ENCODE results near the gene ADCY2.

ADCY2 gene

GRCh38 chr5:7495131-7495517, 99.2 kb downstream of the ADCY2 start:
- FAIRE-seq, result no peak
- no peak for DNase-seq (ENCODE audit: insufficient read length, low spot score)

DNA sequence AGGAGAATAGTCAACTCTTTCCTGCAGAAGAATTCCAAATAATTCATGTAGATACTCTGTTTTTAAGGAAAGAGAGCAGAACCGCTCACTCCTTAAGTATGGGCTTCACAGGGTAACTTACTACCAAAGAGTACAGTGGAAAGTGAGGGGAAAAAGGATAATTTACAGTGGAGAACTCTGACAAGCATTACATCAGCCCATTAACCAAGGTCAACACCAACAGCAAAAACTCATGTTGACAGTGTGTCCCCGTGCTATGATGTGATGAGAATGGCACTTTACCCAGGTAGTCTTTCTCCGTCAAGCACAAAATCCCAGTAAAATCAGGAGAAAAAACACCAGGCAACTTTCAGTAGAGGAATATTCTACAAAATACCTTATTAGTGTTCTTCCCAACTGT, 104.3 kb downstream of the ADCY2 start:
- FAIRE-seq (no peak), DNase-seq (ENCODE audit: insufficient read length, low spot score) (no peak)

DNA sequence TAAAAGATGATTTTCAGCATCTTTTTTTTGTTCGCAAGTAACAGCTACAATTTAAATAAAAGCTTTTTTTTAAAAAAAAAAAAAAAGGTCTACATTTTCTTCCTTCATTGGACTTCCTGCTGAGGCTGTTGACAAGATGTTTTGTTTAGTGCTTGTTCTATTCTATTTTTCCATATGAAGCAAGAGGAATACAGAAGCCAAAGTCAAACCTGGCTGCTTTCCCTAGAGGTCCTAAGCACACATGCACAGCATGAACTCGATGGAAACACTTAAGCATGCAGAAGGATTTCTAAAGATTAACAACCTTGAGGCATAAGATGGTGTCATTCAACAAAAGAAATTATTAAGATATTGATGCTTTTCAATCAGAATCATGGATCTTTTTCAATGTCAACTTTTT, 105.1 kb downstream of the ADCY2 start:
- DNase-seq (ENCODE audit: insufficient read length, low spot score) (no peak), FAIRE-seq (no peak)

DNA sequence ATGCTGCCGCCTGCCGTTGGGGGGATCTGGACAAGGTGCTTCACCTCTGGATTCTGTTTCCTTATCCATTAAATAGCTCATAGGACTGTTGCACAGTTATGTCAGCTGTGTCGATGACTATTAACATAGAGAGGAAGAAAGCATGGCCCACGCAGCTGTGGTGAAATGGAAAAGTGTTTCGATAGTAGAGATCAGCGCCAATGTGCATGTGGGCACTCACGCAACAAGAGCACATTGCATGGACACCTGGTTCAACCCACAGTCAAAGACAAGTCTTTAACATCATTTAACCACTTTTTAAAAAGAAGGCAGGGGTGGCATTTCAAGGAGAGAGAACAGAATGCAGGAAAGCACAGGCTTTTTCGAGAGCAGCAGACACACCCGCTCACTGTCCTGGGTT, 107.6 kb downstream of the ADCY2 start:
- FAIRE-seq (no peak), DNase-seq (ENCODE audit: insufficient read length, low spot score) (no peak)

- DNase-seq (ENCODE audit: insufficient read length, low spot score) (no peak), FAIRE-seq (no peak)
Observed at GRCh38 chr5:7515284-7515914, 119.5 kb downstream of the ADCY2 start.

- DNase-seq (ENCODE audit: insufficient read length, low spot score) (no peak), FAIRE-seq (no peak)
Observed at GRCh38 chr5:7516253-7516652, 120.3 kb downstream of the ADCY2 start.

- FAIRE-seq, result no peak
Observed at GRCh38 chr5:7517006-7517405, 121.1 kb downstream of the ADCY2 start.

GRCh38 chr5:7518947-7519560, 123.1 kb downstream of the ADCY2 start:
- FAIRE-seq (no peak), DNase-seq (ENCODE audit: insufficient read length, low spot score) (no peak)

More at GRCh38 chr5:7517006-7517405, 121.1 kb downstream of the ADCY2 start:
- DNase-seq (ENCODE audit: insufficient read length, low spot score), result no peak

DNA sequence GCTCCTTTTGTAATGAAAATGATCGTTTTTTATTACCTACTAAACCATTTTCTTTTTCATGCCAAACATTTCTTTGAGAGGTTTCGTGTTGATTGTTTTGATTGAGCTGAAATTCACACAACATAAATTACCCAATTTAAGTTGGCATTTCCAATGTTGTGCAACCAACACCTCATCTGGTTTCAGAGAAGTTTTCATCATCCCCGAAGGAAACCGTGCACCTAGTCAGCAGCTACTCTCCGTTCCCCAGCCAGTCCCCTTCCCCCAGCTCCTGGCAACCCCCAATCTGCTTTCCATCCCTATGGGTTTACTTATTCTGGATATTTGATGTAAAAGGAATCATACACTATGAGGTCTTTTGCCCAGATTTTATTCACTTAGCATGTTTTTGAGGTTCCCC, 123.6 kb downstream of the ADCY2 start:
- FAIRE-seq, result no peak
- no peak for DNase-seq (ENCODE audit: insufficient read length, low spot score)

DNA sequence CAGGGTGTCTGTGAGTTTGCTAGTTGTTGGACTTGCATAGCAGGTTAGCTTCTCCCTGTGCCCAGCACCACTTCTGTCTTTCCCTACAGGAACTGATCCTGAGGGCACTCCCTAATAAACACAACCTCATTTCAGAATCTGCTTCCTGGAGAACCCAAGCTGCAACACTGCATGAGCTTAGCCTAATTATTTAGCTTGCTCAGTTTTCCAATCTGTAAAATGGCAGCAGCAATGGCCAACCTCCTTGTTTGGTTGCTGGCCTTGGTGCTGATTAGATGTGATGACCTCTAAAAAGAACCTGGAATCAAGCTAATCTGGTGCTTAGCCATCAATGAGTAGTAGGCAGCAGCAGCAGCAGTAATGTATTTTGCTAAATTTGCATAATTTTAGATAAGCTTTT, 133.9 kb downstream of the ADCY2 start:
- DNase-seq (ENCODE audit: insufficient read length, low spot score), result no peak
- no peak for FAIRE-seq

DNA sequence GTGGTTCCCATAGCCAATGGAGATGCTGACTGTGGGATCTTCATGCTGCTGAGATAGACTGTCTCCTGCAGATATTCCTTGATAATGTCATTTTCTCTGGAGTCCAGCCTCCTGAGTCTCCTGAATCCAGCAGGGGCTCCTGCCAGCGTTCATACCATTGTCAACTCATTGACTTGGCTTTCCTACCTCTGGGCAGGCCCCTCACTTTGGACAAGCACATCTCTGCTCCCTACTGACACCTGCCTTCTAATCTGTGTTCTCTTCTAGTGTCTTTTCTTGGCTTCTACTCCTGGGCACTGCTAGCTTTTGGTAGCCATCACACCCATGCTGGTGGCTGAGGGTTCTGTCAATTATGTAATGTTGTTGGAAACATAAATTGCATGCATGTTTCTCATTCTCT, 138.0 kb downstream of the ADCY2 start:
- FAIRE-seq, result no peak
- DNase-seq (ENCODE audit: insufficient read length, low spot score), result no peak

GRCh38 chr5:7534505-7534904, 138.6 kb downstream of the ADCY2 start:
- no peak for FAIRE-seq
- no peak for DNase-seq (ENCODE audit: insufficient read length, low spot score)

DNA sequence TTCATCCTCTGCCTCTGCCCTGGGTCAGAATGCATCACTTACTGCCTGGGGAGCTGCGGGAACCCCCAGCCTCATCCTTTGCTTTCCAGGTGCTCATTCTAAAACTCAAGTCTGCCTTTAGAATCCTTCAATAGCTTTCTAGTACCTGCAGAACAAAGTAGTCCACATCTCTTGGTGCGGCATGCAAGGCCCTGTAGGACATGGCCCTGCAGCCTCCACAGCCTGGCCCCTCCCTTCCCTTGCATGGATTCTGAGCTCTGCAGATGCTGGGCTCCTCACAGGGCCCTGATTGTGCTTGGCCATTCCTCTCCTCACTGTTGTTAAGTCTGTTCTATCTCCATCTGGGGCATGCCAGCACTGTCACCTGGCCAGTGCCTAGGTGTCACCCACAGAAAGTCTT, 141.6 kb downstream of the ADCY2 start:
- DNase-seq (ENCODE audit: insufficient read length, low spot score), result no peak
- no peak for FAIRE-seq

GRCh38 chr5:7539571-7539970, 143.6 kb downstream of the ADCY2 start:
- FAIRE-seq (no peak), DNase-seq (ENCODE audit: insufficient read length, low spot score) (no peak)

GRCh38 chr5:7540736-7541485, 145.0 kb downstream of the ADCY2 start:
- FAIRE-seq (no peak), DNase-seq (ENCODE audit: insufficient read length, low spot score) (no peak)

DNA sequence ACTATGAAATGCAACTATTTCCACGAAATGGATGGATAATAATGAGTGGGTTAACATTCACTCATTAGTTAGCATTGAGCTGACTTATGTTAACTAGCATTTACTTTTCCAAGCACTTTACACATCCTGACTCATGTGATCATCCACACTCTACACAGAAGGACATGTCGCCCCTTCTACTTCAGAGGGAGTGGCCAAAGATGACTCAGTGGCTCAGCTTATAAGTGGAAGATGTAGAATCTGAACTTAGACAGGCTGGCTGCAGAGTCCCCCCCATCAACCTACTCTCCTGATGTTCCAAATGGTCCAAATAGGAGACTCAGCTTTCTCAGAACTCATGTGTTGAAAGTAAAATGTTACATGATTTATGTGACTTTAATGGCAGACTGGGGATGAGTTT, 146.0 kb downstream of the ADCY2 start:
- DNase-seq (ENCODE audit: insufficient read length, low spot score) (no peak), FAIRE-seq (no peak)

DNA sequence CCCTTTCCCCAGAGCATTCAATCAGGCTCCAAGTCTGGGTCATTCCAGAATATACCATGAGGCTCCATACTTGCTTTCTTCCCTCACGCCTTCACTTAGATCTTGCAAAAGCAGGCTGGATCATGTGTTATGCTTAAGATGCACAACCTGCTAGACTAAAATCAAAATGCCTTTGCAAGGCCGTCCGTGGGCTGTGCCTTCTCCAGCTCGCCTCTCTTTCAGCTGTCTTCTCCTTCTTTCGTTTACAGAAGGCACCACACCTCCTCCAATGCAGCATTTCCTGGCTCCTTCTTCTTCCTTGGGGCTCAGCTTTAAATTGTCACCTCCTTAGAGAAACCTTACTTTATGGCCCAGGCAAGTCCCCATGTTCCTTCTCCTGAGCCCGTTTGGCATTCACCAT, 150.6 kb downstream of the ADCY2 start:
- FAIRE-seq, result no peak
- no peak for DNase-seq (ENCODE audit: insufficient read length, low spot score)

- FAIRE-seq (no peak), DNase-seq (ENCODE audit: insufficient read length, low spot score) (no peak)
Observed at GRCh38 chr5:7548596-7548995, 152.7 kb downstream of the ADCY2 start.

GRCh38 chr5:7565559-7565958, 169.6 kb downstream of the ADCY2 start:
- FAIRE-seq (no peak), DNase-seq (ENCODE audit: insufficient read length, low spot score) (no peak)

DNA sequence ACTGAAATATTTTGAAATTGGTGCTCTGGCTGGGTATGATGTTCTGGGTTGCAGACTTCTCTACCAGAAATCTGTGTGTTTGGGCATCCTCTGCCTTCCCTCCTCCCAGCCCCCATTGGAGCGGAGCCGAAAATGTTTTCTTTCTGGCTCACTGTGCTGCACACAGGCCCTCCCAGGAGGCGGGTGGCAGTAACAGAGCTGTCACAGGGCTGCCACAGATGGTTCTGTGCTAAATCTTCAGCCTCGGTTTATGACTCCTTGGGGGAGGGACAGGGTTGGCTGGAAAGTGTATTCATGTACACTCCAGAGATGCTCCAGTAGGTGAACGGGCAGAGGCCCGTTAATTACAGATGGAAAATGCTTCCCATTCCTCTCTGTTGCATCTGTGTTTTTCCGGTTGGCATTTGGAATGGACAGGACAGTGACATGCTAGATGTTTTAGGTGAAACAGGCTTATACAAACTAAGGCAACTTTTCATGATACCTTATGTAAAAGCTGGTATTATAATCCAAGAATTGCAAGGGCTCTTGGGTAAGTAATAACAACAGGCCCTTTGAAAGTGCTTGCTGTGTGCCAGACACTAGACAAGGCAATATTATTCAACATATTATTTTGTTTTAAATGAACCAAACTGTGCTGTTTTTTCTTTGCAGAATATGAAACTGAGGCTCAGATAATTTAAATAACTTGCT, 180.2 kb downstream of the ADCY2 start:
- DNase-seq (ENCODE audit: insufficient read length, low spot score) (no peak), FAIRE-seq (peak; percentile 13)

DNA sequence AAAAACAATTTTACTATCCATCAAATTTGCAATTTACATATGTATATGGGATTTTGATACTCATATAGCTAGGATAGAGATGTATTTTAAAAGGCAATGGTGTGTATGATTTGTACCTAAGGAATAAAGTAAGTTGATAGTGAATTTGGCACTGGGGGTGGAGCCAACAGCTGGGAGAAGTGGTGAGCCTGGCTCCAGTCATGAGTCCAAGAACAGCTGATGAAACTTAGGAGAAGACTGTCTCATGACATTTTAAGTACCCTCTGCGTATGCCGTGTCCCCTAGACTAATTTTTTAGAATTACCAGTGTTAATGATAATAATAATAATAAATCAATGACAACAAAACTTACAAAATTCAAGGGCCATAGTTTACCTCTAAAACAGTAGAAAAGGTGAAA, 181.4 kb downstream of the ADCY2 start:
- FAIRE-seq (no peak), DNase-seq (ENCODE audit: insufficient read length, low spot score) (no peak)

DNA sequence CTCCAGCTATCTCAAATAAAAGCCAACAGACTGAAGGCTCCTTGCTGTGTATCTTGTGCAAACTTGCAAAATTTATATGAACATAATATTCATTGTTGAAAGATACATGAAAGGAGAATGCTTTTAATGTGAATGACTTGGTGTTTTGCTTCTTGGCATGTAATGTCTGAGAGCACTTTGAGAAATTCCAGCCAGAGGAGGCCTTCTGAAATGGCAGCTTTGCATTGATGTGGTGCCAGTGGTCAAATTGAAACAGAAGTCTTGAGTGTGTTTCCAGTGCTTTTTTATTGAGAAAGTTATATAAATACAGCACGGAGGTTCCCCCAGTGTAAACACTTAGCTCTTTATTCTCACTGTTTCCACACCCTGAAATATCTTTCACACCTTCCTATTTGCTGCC, 182.1 kb downstream of the ADCY2 start:
- DNase-seq (ENCODE audit: insufficient read length, low spot score) (no peak), FAIRE-seq (no peak)
